Activated CD4-positive, alpha-beta T cell treated with anti-CD3 and anti-CD28 coated beads, Interleukin-2, amount 50 U/mL, for 24 hours (primary cell): Measurements from ENCODE around the gene SMAP2.
"Not testable (repeated sequence)": the region's sequence is repeated elsewhere in the genome, so short reads cannot be mapped to it uniquely, and the experiment has no call there.

ENCODE experiments used
- DNase-seq, 2 donors: peaks; one replicate each; pipeline ENCODE4 v3.0.0-alpha.2; 2020; ENCODE audit warnings: low read depth in 1 of 2, low spot score in 1 of 2

Gene SMAP2

GRCh38 chr1:40373323-40374283, at the start of gene SMAP2:
Gene SMAP2 (plus strand): TSS chr1:40373727. CDS start chr1:40374121, 394 bp downstream.
- DNase-seq: peak; percentile 89 to 94

DNA sequence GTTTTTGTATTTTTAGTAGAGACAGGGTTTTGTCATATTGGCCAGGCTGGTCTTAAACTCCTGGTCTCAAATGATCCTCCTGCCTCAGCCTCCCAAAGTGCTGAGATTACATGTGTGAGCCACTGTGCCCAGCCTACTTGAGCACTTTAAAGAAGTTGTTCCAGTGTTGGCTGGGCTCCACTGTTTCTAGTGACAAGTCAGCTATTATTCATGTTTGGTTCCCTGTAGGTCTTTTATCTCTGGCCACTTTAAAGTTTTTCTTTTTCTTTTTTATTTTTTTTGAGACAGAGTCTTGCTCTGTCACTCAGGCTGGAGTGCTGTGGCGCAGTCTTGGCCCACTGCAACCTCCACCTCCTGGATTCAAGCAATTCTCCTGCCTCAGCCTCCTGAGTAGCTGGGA, 42.1 kb upstream of the SMAP2 start:
- DNase-seq: not testable (repeated sequence)

DNA sequence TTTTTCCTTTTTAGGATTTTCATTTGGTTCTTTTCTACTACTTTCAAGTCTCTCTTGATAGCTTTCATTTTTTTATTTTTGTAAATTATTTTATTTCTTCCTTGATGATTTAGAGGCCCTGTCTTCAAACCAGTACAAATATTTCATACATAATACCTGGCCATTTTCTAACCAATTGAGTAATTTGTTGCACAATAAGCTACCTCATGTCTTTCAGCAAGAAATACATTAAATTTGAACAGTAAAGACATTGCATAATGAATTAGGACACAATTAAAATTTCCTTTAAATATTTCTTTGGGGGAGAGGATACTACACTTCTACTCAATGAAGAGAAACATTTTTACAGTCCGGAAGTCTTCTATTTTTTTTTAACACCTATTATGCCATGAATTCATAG, 40.8 kb upstream of the SMAP2 start:
- DNase-seq: no peak

GRCh38 chr1:40337443-40337842, 36.1 kb upstream of the SMAP2 start:
- no peak for DNase-seq

DNA sequence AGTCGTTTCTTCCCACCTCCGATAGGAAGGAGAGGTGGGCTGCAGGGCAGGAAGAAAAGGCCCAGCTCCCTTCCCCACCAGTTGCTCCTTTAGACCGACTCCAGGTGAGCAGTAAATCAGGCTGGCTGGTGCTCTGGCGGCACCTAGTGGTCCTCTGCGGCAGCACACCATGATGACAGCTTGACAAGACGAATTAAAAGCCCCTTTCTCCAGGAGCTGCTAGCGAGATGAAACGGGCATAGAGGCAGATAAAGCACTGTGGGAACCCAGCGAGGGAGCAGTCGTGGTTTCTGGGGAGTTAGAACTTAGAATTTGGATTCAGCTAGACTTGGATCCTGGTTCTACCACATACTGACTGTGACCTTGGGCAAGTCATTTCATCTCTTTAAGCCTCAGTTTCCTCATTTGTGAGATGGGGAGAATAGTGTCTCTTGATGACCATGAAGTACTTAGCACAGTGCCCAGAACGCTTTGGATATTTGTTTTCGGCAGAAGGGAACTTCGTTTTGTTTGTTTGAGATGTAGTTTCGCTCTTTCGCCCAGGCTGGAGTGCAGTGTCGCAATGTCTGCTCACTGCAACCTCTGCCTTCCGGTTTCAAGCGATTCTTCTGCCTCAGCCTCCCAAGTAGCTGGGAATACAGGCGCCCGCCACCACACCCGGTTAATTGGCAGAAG, 34.6 kb upstream of the SMAP2 start:
- DNase-seq: peak; percentile 85 to 92

DNA sequence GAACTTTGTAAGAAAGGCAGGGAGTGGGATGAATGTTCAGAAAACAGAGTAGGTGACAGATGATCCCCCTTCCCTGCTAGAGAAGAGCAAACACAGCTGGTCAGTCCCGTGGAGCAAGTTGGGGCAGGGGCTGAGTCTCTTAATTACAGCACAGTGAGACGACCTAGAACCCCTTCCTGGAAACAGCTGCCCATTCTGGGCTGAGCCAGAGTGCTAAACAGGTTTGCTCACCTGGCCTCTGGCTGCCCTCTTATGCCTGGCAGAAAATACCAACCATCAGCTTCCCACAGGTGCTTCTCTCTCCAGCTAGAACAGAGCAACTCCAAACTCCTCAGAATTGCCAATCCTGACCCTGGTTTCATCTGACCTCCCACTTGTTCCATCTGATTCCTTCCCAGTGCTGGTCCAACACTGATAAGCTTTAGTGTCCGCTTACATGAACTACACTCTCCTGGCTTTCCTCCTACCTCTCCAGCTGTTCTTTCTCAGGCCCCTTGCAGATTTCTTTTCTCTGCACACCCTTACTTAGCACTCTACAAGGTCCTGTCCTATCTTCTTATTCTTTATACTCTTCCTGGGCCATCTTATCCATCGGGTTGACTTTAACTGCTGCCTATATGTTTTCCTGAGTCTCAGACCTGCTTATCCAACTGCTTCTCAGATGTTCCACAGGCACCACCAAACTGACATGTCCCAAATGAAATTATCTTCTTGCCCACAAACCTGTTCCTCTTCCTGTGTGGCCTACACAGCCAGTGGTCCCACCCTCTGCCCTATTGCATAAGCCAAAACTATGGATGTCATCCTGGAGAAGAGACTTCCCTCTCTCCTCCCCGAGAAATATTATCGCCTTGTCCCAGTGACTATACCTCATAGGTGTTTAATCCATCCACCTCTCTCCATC, 33.9 kb upstream of the SMAP2 start:
- DNase-seq: no peak

DNA sequence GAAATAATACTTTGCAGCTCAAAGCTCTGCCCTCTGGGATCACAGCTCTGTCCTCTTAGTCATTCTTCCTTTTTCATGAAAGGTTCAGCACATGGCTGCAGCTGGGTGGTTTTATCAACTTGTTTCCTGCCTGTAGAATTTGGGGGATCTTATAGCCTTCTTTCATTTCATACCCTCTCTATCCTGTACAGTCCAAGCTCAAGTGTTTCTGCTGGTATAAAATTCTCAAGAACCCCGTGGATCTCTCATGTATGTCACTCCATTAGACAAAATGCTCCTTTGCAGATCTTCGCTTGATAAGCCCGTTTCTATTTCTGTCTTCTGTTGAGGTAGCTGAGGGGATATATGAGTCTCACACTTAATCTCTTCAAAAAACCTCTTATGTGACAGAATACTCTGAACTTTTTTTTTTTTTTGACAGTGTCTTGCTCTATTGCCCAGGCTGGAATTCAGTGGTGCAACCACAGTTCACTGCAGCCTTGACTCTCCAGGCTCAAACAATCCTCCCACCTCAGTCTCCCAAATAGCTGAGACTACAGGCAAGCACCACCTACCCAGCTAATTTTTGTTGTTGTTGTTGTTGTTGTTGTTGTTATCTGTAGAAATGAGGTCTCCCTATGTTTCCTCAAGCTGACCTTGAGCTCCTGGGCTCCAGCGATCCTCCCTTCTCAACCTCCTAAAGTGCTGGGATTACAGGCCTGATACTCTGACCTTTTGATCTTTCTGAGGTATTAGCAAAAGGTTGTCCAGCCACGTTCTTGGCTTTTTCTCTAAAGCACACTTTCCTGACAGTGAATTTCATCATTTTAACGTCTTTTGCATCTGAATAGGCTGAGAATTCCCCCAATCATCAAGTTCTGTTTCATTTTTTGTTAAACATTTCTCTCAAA, 31.8 kb upstream of the SMAP2 start:
- no peak for DNase-seq

GRCh38 chr1:40342381-40342717, 31.2 kb upstream of the SMAP2 start:
- DNase-seq: not testable (repeated sequence)

DNA sequence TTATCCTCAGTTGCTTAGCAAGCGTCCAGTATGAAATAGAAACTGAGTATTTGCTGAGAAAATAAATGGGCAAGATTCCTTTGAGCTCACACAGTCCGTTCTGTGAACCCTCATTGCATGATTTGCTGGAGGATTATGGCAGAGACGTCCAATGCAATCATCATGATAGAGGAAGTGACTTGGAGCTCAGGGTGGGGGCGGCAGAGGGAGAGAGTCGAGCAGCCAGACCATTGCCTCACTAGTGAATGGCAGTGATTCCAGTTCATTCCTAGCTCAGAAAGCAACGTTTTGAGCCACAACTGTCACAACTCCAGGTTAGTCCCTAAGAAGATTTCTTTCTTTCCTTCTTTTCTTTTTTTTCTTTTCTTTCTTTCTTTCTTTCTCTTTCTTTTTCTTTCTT, 28.9 kb upstream of the SMAP2 start:
- DNase-seq: no peak

GRCh38 chr1:40350391-40350790, 23.1 kb upstream of the SMAP2 start:
- DNase-seq: no peak

DNA sequence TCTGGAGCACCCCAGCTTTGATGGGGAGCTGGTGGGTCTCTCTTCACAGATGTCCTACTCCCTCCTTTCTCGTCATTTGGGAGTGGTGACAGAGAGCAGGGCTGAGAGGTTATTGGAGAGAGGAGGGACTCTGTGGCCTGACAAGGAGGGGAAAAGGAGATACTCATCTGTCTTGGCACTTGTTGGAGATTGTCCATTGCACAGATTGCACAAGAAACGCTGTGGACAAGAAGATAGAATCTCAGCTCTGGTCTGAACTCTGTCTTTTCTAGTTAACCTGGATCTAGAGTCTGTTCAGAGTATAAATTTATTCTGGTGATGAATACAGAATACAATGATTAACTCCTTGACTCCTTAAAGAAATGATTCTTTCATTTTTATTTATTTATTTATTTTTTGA, 22.4 kb upstream of the SMAP2 start:
- DNase-seq: no peak

- no peak for DNase-seq
Measured at GRCh38 chr1:40352126-40352525, 21.4 kb upstream of the SMAP2 start.

GRCh38 chr1:40353082-40353481, 20.4 kb upstream of the SMAP2 start:
- no peak for DNase-seq

DNA sequence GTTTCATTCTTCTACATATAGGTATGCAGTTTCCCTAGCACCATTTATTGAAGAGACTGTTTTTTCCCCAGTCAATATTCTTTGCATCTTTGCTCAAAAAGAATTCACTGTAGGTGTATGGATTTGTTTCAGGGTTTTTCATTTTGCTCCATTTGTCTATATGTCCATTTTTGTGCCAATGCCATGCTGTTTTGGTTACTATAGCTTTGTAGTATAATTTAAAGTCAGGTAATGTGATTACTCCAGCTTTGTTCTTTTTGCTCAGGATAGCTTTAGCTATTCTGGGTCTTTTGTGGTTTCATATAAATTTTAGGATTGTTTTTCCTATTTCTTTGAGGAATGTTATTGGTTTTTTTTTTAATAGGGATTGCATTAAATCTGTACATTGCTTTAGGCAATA, 15.9 kb upstream of the SMAP2 start:
- DNase-seq: no peak

- DNase-seq: no peak
Measured at GRCh38 chr1:40360631-40361030, 12.9 kb upstream of the SMAP2 start.

- DNase-seq: no peak
Measured at GRCh38 chr1:40361201-40361600, 12.3 kb upstream of the SMAP2 start.

DNA sequence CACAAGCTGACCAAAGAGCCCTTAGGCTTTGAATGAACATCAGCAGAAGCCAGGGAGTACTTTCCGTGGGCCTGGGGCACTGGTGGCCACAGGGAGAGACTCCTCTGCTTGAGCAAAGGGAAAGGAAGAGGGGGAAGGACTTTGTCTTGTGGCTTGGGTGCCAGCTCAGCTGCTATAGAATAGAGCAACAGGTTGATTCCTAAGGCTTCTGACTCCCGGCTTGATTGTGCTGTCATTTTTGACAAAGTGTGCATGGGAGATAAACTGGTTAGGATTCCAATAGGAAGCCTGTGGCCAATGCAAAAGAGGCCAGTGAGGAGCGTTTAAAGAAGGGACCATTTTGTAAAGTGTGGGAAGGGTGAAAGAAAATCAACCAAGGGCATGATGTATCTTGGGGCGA, 11.9 kb upstream of the SMAP2 start:
- no peak for DNase-seq

DNA sequence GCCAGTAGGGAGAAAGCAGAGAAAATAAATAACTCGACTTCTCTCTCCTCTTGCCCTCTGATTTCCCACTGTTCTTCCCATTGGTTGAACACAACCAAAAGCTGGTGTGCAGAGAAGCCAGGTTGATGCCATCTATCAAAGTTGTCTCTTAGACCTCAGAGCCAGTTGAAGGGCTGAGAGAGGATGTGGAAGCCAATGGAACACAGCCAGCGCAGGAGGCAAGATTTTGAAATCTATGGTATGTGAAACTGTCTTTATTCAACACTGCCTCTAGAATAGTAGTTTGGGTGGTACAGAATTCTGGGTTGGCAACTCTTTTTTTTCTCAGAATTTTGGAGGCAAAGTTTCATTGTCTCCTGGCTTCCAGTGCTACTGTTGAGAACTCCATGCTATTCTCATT, 11.3 kb upstream of the SMAP2 start:
- DNase-seq: no peak

DNA sequence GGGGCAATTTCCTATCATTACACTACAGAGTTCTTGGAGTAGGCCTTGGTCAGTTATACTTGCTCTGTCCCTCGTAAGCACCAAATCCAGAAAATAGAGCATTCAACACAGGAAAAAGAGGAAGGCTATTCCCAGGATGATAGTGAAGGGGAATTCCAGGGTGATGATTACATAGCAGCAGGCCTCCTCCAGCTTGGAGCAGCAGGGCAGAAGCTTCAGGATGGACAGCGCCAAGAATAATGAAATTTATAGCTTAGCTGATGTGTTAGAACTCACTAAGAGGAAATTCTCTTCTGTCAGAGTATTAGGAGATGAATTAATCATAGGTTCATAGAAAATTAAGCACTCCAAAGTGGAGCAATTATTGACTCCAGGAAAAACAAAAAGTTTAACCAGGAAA, 10.8 kb upstream of the SMAP2 start:
- DNase-seq: no peak

- DNase-seq: no peak
Measured at GRCh38 chr1:40363721-40364120, 9.8 kb upstream of the SMAP2 start.
